K562 (cell line): ENCODE measurements around the gene TBX1. TPM values are rescaled to one million over a fixed set of nuclear protein-coding genes. Genes with fewer than 3 reads are reported as not detected.

Experiments
- E2F8 ChIP-seq: fragments of 450-650 bp; IDR thresholded peaks from 2 replicates; pipeline ENCODE4 v1.7.1; 2018; ENCODE audit warnings: mild to moderate bottlenecking, low read depth; ENCODE audit not compliant: partially characterized antibody
- GATAD2B ChIP-seq: fragments of 450-650 bp; IDR thresholded peaks from 2 replicates; pipeline ENCODE4 v1.6.1; 2017; ENCODE audit warnings: mild to moderate bottlenecking, borderline replicate concordance
- HDAC1 ChIP-seq, 2 experiments: fragments of 450-650 bp; IDR thresholded peaks; 2 replicates each; pipeline ENCODE4 v1.6.1; 2016 to 2017; ENCODE audit warnings: inconsistent platforms in 1 of 2, mild to moderate bottlenecking in 1 of 2, moderate library complexity in 1 of 2
- ID3 ChIP-seq, 2 experiments: fragments of 250-450 bp in 1 of 2; fragments of 450-650 bp in 1 of 2; sonication (Bioruptor Pico) in 1 of 2; IDR thresholded peaks; 2 replicates each; pipeline versions ENCODE4 v1.6.1 to v1.8.0; 2016 to 2021; ENCODE audit warnings: mild to moderate bottlenecking in 2 of 2, moderate library complexity in 2 of 2, missing compliant biosample characterization in 1 of 2, missing genetic modification characterization in 1 of 2
- KDM1A ChIP-seq, 2 experiments: fragments of 450-650 bp; IDR thresholded peaks; 2 replicates each; pipeline ENCODE4 v1.6.1; 2016; ENCODE audit warnings: mild to moderate bottlenecking in 2 of 2
- PHB ChIP-seq: fragments of 250-450 bp; sonication (Bioruptor Pico); IDR thresholded peaks from 2 replicates; pipeline ENCODE4 v1.5.0; 2021
- RBM15 ChIP-seq: fragments of 200-400 bp; formaldehyde crosslinking; IDR thresholded peaks from 2 replicates; pipeline ENCODE4 v1.6.1; 2018; ENCODE audit warnings: mild to moderate bottlenecking, low read length, moderate library complexity; ENCODE audit not compliant: insufficient read depth
- TARDBP ChIP-seq: fragments of 450-650 bp; IDR thresholded peaks from 2 replicates; pipeline ENCODE4 v1.6.1; 2016
- TOE1 ChIP-seq, 2 experiments: fragments of 450-650 bp in 1 of 2; sonication (generic) in 1 of 2; formaldehyde crosslinking in 1 of 2; IDR thresholded peaks; 2 replicates each; pipeline versions ENCODE4 v1.7.1 to v1.8.0; 2016 to 2022; ENCODE audit warnings: borderline replicate concordance in 2 of 2, mild to moderate bottlenecking in 2 of 2, antibody characterized with exemption in 1 of 2, inconsistent platforms in 1 of 2, low read depth in 1 of 2, missing genetic modification reagents in 1 of 2, moderate library complexity in 1 of 2
- ZBTB33 ChIP-seq: sonication (generic); formaldehyde crosslinking; IDR thresholded peaks from 2 replicates; pipeline ENCODE4 v1.8.1; 2023; ENCODE audit warnings: mild to moderate bottlenecking, missing genetic modification reagents
- ZEB2 ChIP-seq: fragments of 450-650 bp; IDR thresholded peaks from 2 replicates; pipeline ENCODE4 v1.6.1; 2016
- ZNF121 ChIP-seq: sonication (generic); formaldehyde crosslinking; conservative IDR thresholded peaks from 2 replicates; pipeline ENCODE4 v1.8.0; 2022; ENCODE audit warnings: missing genetic modification reagents
- ZNF347 ChIP-seq: fragments of 450-650 bp; formaldehyde crosslinking; IDR thresholded peaks from 2 replicates; pipeline ENCODE4 v1.4.0; 2020; ENCODE audit warnings: low read depth, mild to moderate bottlenecking, moderate library complexity
- ZNF511 ChIP-seq: sonication (generic); formaldehyde crosslinking; IDR thresholded peaks from 2 replicates; pipeline ENCODE4 v1.8.0; 2022; ENCODE audit warnings: mild to moderate bottlenecking, missing genetic modification reagents
- polyA plus RNA-seq, 8 experiments: library from polyadenylated mRNA; depleted of rRNA in 4 of 8; stranded (reverse) in 5 of 8; unstranded in 3 of 8; fragments of >200 nt; fragmentation: Nextera tagmentation in 2 of 8; fragmentation: Illumina TruSeq in 1 of 8; extraction: Ambion mirVana in 2 of 8; extraction: Trizol in 1 of 8; gene quantifications; 2 replicates each; pipeline versions ENCODE4 v1.2.1 to v1.2.3, GENCODE V29; 2011 to 2014; ENCODE audit warnings: inconsistent platforms in 1 of 8, missing spikeins in 1 of 8
- total RNA-seq, 7 experiments: library from RNA; depleted of rRNA in 6 of 7; stranded (reverse); fragments of >200 nt in 6 of 7; fragmentation: Illumina TruSeq in 2 of 7; extraction: Trizol in 2 of 7; gene quantifications; 2 replicates each; pipeline versions ENCODE4 v1.2.1 to v1.2.3, GENCODE V29; 2011 to 2021; ENCODE audit warnings: low replicate concordance in 1 of 7
- TF ChIP-seq, protein P1 (sequence below): fragments of 450-650 bp; formaldehyde crosslinking; IDR thresholded peaks from 2 replicates; pipeline ENCODE4 v1.4.0; 2022; ENCODE audit warnings: mild to moderate bottlenecking, moderate library complexity
- TF ChIP-seq, protein P2 (sequence below): sonication (generic); IDR thresholded peaks from 2 replicates; pipeline ENCODE4 v1.6.1; 2016
- TF ChIP-seq, protein P3 (sequence below): fragments of 450-650 bp; formaldehyde crosslinking; IDR thresholded peaks from 2 replicates; pipeline ENCODE4 v1.4.0; 2022; ENCODE audit warnings: missing genetic modification characterization

The TBX1 gene
- total and polyA plus RNA-seq, 9 of the 15 experiments (the other 6 are each of a cell fraction or from before 2014, with no cell fraction given), result 0.07 to 35.0 (median 3.9) TPM

- TF ChIP-seq ZNF511 (CRISPR knock-in tag), result no peak
- no peak for TF ChIP-seq GATAD2B
- TF ChIP-seq HDAC1 (IDR thresholded peaks at IDR 0.05), result no peak
- TF ChIP-seq, protein P1, sequence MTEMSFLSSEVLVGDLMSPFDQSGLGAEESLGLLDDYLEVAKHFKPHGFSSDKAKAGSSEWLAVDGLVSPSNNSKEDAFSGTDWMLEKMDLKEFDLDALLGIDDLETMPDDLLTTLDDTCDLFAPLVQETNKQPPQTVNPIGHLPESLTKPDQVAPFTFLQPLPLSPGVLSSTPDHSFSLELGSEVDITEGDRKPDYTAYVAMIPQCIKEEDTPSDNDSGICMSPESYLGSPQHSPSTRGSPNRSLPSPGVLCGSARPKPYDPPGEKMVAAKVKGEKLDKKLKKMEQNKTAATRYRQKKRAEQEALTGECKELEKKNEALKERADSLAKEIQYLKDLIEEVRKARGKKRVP, result no peak
- no peak for TF ChIP-seq TARDBP
- TF ChIP-seq ZNF121 (CRISPR knock-in tag), result no peak
- TF ChIP-seq TOE1 (IDR thresholded peaks at IDR 0.05; ENCODE audit: borderline replicate concordance), result no peak
- no peak for TF ChIP-seq TOE1 (CRISPR knock-in tag; IDR thresholded peaks at IDR 0.05; ENCODE audit: borderline replicate concordance, low read depth)
- no peak for TF ChIP-seq ZNF347
- TF ChIP-seq KDM1A (IDR thresholded peaks at IDR 0.05), result no peak
- no peak for TF ChIP-seq ZBTB33
- no peak for TF ChIP-seq RBM15
- no peak for TF ChIP-seq ZEB2
- no peak for TF ChIP-seq E2F8
- 0 out of 2 replicates have a peak, but pooled peaks have one; percentile 9 for TF ChIP-seq PHB (CRISPR knock-in tag)
- TF ChIP-seq ID3 (CRISPR knock-in tag; IDR thresholded peaks at IDR 0.05), result no peak
- TF ChIP-seq ID3 (tag; IDR thresholded peaks at IDR 0.05), result peak; percentile 78; the same call in 1 of the 2 replicates
- TF ChIP-seq, protein P2, sequence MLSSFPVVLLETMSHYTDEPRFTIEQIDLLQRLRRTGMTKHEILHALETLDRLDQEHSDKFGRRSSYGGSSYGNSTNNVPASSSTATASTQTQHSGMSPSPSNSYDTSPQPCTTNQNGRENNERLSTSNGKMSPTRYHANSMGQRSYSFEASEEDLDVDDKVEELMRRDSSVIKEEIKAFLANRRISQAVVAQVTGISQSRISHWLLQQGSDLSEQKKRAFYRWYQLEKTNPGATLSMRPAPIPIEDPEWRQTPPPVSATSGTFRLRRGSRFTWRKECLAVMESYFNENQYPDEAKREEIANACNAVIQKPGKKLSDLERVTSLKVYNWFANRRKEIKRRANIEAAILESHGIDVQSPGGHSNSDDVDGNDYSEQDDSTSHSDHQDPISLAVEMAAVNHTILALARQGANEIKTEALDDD, result no peak
- TF ChIP-seq, protein P3, sequence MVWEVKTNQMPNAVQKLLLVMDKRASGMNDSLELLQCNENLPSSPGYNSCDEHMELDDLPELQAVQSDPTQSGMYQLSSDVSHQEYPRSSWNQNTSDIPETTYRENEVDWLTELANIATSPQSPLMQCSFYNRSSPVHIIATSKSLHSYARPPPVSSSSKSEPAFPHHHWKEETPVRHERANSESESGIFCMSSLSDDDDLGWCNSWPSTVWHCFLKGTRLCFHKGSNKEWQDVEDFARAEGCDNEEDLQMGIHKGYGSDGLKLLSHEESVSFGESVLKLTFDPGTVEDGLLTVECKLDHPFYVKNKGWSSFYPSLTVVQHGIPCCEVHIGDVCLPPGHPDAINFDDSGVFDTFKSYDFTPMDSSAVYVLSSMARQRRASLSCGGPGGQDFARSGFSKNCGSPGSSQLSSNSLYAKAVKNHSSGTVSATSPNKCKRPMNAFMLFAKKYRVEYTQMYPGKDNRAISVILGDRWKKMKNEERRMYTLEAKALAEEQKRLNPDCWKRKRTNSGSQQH (CRISPR knock-in tag), result no peak
These were observed 1.4 kb downstream of the TBX1 start (continued) for GRCh38 chr22:19761725-19762567.
